GM23338 (cell line): Measurements from ENCODE around the gene RGS7. TPM values are rescaled to one million over a fixed set of nuclear protein-coding genes. Genes with fewer than 3 reads are reported as not detected.

Source experiments
- ATAC-seq: fragments of 200-7000 bp; cut with Tn5 transposase; 3 replicates; pipeline ENCODE4 v1.9.1; 2020
- DNase-seq: peaks from one replicate; pipeline ENCODE4 v3.0.0-alpha.2; 2015; ENCODE audit warnings: low spot score
- H2AFZ ChIP-seq: fragments of 200-600 bp; sonication (generic); 2 replicates; pipeline ENCODE4 v1.8.0; 2016; ENCODE audit warnings: antibody characterized with exemption, mild to moderate bottlenecking, moderate library complexity
- H3F3A ChIP-seq: fragments of 200-600 bp; sonication (generic); replicated peaks from 2 replicates; pipeline ENCODE4 v1.8.0; 2017; ENCODE audit warnings: antibody characterized with exemption, mixed run types, low read depth
- H3K27ac ChIP-seq: fragments of 200-600 bp; sonication (generic); 2 replicates; pipeline ENCODE4 v1.6.1; 2016; ENCODE audit warnings: low read depth
- H3K27me3 ChIP-seq: fragments of 200-600 bp; sonication (generic); 2 replicates; pipeline ENCODE4 v1.8.0; 2016; ENCODE audit warnings: mild to moderate bottlenecking, mixed run types, moderate library complexity; ENCODE audit not compliant: insufficient read depth
- H3K36me3 ChIP-seq: fragments of 200-600 bp; sonication (generic); 2 replicates; pipeline ENCODE4 v1.8.0; 2016; ENCODE audit warnings: mild to moderate bottlenecking; ENCODE audit not compliant: insufficient read depth
- H3K4me1 ChIP-seq: fragments of 200-600 bp; sonication (generic); 2 replicates; pipeline ENCODE4 v1.8.0; 2016; ENCODE audit warnings: mild to moderate bottlenecking, moderate library complexity; ENCODE audit not compliant: insufficient read depth
- H3K4me2 ChIP-seq: fragments of 200-600 bp; sonication (generic); 2 replicates; pipeline ENCODE4 v1.7.1; 2017; ENCODE audit warnings: mixed run types
- H3K4me3 ChIP-seq: fragments of 200-600 bp; sonication (generic); 2 replicates; pipeline ENCODE4 v1.6.1; 2016; ENCODE audit warnings: mixed run types
- H3K79me2 ChIP-seq: fragments of 200-600 bp; sonication (generic); replicated peaks from 2 replicates; pipeline ENCODE4 v1.8.0; 2017; ENCODE audit warnings: mild to moderate bottlenecking; ENCODE audit not compliant: insufficient read depth
- H3K9me2 ChIP-seq: fragments of 200-600 bp; sonication (generic); 2 replicates; pipeline ENCODE4 v1.8.0; 2017; ENCODE audit not compliant: insufficient read depth
- H4K20me1 ChIP-seq: fragments of 200-600 bp; sonication (generic); replicated peaks from 2 replicates; pipeline ENCODE4 v1.8.0; 2017; ENCODE audit warnings: mild to moderate bottlenecking; ENCODE audit not compliant: insufficient read depth
- H3K27ac Mint-ChIP-seq: 2 replicates; pipeline ENCODE4 v1.8.0; 2020; ENCODE audit warnings: inconsistent platforms, mild to moderate bottlenecking, moderate library complexity, mixed read lengths
- H3K27me3 Mint-ChIP-seq: 3 replicates; pipeline ENCODE4 v1.8.0; 2022; ENCODE audit warnings: low read depth, mild to moderate bottlenecking, moderate library complexity, mixed read lengths, inconsistent platforms; ENCODE audit not compliant: insufficient read depth, poor library complexity
- H3K36me3 Mint-ChIP-seq: 3 replicates; pipeline ENCODE4 v1.8.0; 2021; ENCODE audit warnings: low read depth, mild to moderate bottlenecking, inconsistent platforms, moderate library complexity, mixed read lengths
- H3K4me1 Mint-ChIP-seq: 3 replicates; pipeline ENCODE4 v1.8.0; 2020; ENCODE audit warnings: mild to moderate bottlenecking, inconsistent platforms, mixed read lengths
- H3K4me3 Mint-ChIP-seq: 3 replicates; pipeline ENCODE4 v1.8.0; 2021; ENCODE audit warnings: moderate library complexity, mild to moderate bottlenecking, inconsistent platforms, mixed read lengths
- H3K9me3 Mint-ChIP-seq: 3 replicates; pipeline ENCODE4 v1.8.0; 2020; ENCODE audit warnings: moderate library complexity, mild to moderate bottlenecking, inconsistent platforms, mixed read lengths
- EZH2 ChIP-seq: fragments of 200-600 bp; sonication (generic); IDR thresholded peaks from one replicate; pipeline ENCODE4 v1.8.0; 2017; ENCODE audit warnings: antibody characterized with exemption, mild to moderate bottlenecking, low read depth; ENCODE audit not compliant: unreplicated experiment
- EZH2phosphoT487 ChIP-seq: fragments of 200-600 bp; sonication (generic); IDR thresholded peaks from one replicate; pipeline ENCODE4 v1.8.1; 2018; ENCODE audit warnings: antibody characterized with exemption; ENCODE audit not compliant: unreplicated experiment
- ZNF114 ChIP-seq: fragments of 250-450 bp; sonication (Bioruptor Pico); IDR thresholded peaks from 2 replicates; pipeline ENCODE4 v1.5.0; 2020; ENCODE audit warnings: mild to moderate bottlenecking, moderate library complexity
- ZNF331 ChIP-seq: fragments of 250-450 bp; sonication (Bioruptor Pico); IDR thresholded peaks from 2 replicates; pipeline ENCODE4 v1.5.0; 2020; ENCODE audit warnings: low read depth, mild to moderate bottlenecking, moderate library complexity
- polyA plus RNA-seq: library from polyadenylated mRNA; unstranded; fragments of >200 nt; fragmentation: Nextera tagmentation; extraction: Ambion mirVana; gene quantifications from 2 replicates; pipeline ENCODE4 v1.2.1, GENCODE V29; 2016
- total RNA-seq: library from RNA; depleted of rRNA; stranded (reverse); fragments of >200 nt; shearing (Covaris generic); gene quantifications from 2 replicates; pipeline ENCODE4 v1.2.3, GENCODE V29; 2014
- TF ChIP-seq, protein P1 (sequence below): IDR thresholded peaks from 2 replicates; pipeline ENCODE4 v1.6.1; 2016; ENCODE audit warnings: antibody characterized with exemption
- TF ChIP-seq, protein P2 (sequence below): fragments of 250-450 bp; sonication (Bioruptor Pico); IDR thresholded peaks from 2 replicates; pipeline ENCODE4 v1.5.0; 2020; ENCODE audit warnings: mild to moderate bottlenecking, moderate library complexity
- TF ChIP-seq, protein P3 (sequence below), 2 experiments: fragments of 200-600 bp in 1 of 2; sonication (generic) in 1 of 2; conservative IDR thresholded peaks; 2 replicates each; pipeline versions ENCODE4 v1.5.1 to v1.6.1; 2016 to 2017; ENCODE audit warnings: antibody characterized with exemption in 2 of 2, low read depth in 2 of 2, mild to moderate bottlenecking in 2 of 2, moderate library complexity in 1 of 2
- TF ChIP-seq, protein P4 (sequence below): IDR thresholded peaks from one replicate; pipeline ENCODE4 v1.6.1; 2018; ENCODE audit warnings: antibody characterized with exemption; ENCODE audit not compliant: unreplicated experiment

The RGS7 gene
- total and polyA plus RNA-seq, 2 experiments from 2014 or later, result 2.0 to 2.2 TPM

DNA sequence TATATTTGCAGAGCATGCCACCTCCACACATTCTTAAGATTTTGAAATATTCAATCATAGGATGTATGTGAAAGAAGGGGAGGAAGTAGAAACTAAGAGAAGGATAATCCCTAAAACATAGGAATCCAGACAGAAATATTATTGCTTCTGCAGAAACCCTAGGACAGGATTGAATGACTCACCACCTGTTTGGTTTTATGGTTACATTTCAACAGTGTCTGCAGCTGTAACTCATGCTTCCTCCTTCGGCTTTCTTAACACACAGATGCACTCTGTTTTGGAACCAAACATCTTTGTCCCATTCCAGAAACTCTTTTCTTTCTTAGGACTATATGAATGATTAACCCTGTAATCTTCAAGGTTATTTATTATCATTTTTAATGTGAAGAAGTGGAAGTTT, 20.7 kb downstream of the RGS7 start (continued):
- no peak for TF ChIP-seq ZNF114 (CRISPR knock-in tag)

DNA sequence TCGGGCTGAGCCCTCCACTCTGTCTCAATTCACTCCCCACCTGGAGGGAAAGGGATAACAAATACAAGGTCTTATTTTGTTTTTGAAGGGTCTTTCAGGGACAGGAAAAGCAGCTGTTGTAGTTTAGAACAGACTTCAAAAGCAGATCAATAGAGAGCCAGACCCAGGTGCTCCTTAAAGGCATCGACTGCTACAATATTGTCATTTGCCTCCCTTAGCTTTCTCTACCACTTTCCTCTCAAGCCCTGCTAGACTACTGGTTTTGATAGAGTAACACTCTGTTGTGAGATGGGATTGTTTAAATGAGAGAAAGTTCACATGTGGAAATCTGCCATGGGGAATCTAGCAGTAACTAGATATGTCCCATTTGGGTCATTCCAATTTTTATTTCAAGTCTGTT, 24.0 kb downstream of the RGS7 start:
- H3K4me1 ChIP-seq, result no peaks in the 10 kb centered on the region
- H3K9me2 ChIP-seq, result no peaks in the 10 kb centered on the region
- no peaks in the 10 kb centered on the region for H3K79me2 ChIP-seq
- DNase-seq (no peak), ATAC-seq (no peak)
- H3K36me3 Mint-ChIP-seq, result no peaks in the 10 kb centered on the region
- no peak overlapping the region for H3K27ac Mint-ChIP-seq
- no peaks in the 10 kb centered on the region for H3K9me3 Mint-ChIP-seq
- no peaks in the 10 kb centered on the region for H3F3A ChIP-seq
- H3K4me1 Mint-ChIP-seq, result no peaks in the 10 kb centered on the region
- H3K4me3 ChIP-seq, result no peak overlapping the region
- H3K27me3 ChIP-seq, result no peaks in the 10 kb centered on the region
- no peaks in the 10 kb centered on the region for H3K27me3 Mint-ChIP-seq
- no peak overlapping the region for H3K4me2 ChIP-seq
- H3K27ac ChIP-seq, result no peak overlapping the region
- H4K20me1 ChIP-seq, result no peaks in the 10 kb centered on the region
- H3K36me3 ChIP-seq, result no peaks in the 10 kb centered on the region
- TF ChIP-seq EZH2phosphoT487, result no peak
- TF ChIP-seq, protein P1, sequence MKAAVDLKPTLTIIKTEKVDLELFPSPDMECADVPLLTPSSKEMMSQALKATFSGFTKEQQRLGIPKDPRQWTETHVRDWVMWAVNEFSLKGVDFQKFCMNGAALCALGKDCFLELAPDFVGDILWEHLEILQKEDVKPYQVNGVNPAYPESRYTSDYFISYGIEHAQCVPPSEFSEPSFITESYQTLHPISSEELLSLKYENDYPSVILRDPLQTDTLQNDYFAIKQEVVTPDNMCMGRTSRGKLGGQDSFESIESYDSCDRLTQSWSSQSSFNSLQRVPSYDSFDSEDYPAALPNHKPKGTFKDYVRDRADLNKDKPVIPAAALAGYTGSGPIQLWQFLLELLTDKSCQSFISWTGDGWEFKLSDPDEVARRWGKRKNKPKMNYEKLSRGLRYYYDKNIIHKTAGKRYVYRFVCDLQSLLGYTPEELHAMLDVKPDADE, result no peak
- no peak for TF ChIP-seq EZH2
- H3K4me3 Mint-ChIP-seq, result no peak overlapping the region
- H2AFZ ChIP-seq, result no peak overlapping the region

DNA sequence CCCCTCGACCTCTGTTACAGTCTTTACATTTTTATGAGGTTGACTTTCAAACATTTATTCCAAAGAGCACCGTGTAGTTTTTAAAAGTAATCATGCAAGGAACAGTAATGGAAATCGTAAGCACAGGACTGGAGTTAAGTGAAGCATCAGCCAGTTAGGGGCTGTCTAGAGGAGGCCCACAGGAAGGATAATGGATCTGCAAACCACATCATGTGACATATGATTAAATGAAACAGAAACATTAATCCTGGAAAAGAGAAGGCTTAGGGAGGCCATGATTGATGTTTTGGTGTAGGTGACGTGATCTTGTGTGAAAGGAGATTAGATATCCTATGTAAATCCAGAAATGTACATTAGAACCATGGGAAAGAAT, 25.0 kb downstream of the RGS7 start:
- Histone ChIP-seq H3K4me3 (no peak overlapping the region), H3K4me2 (no peak overlapping the region)
- no peaks in the 10 kb centered on the region for H3K36me3 Mint-ChIP-seq
- TF ChIP-seq, protein P2, sequence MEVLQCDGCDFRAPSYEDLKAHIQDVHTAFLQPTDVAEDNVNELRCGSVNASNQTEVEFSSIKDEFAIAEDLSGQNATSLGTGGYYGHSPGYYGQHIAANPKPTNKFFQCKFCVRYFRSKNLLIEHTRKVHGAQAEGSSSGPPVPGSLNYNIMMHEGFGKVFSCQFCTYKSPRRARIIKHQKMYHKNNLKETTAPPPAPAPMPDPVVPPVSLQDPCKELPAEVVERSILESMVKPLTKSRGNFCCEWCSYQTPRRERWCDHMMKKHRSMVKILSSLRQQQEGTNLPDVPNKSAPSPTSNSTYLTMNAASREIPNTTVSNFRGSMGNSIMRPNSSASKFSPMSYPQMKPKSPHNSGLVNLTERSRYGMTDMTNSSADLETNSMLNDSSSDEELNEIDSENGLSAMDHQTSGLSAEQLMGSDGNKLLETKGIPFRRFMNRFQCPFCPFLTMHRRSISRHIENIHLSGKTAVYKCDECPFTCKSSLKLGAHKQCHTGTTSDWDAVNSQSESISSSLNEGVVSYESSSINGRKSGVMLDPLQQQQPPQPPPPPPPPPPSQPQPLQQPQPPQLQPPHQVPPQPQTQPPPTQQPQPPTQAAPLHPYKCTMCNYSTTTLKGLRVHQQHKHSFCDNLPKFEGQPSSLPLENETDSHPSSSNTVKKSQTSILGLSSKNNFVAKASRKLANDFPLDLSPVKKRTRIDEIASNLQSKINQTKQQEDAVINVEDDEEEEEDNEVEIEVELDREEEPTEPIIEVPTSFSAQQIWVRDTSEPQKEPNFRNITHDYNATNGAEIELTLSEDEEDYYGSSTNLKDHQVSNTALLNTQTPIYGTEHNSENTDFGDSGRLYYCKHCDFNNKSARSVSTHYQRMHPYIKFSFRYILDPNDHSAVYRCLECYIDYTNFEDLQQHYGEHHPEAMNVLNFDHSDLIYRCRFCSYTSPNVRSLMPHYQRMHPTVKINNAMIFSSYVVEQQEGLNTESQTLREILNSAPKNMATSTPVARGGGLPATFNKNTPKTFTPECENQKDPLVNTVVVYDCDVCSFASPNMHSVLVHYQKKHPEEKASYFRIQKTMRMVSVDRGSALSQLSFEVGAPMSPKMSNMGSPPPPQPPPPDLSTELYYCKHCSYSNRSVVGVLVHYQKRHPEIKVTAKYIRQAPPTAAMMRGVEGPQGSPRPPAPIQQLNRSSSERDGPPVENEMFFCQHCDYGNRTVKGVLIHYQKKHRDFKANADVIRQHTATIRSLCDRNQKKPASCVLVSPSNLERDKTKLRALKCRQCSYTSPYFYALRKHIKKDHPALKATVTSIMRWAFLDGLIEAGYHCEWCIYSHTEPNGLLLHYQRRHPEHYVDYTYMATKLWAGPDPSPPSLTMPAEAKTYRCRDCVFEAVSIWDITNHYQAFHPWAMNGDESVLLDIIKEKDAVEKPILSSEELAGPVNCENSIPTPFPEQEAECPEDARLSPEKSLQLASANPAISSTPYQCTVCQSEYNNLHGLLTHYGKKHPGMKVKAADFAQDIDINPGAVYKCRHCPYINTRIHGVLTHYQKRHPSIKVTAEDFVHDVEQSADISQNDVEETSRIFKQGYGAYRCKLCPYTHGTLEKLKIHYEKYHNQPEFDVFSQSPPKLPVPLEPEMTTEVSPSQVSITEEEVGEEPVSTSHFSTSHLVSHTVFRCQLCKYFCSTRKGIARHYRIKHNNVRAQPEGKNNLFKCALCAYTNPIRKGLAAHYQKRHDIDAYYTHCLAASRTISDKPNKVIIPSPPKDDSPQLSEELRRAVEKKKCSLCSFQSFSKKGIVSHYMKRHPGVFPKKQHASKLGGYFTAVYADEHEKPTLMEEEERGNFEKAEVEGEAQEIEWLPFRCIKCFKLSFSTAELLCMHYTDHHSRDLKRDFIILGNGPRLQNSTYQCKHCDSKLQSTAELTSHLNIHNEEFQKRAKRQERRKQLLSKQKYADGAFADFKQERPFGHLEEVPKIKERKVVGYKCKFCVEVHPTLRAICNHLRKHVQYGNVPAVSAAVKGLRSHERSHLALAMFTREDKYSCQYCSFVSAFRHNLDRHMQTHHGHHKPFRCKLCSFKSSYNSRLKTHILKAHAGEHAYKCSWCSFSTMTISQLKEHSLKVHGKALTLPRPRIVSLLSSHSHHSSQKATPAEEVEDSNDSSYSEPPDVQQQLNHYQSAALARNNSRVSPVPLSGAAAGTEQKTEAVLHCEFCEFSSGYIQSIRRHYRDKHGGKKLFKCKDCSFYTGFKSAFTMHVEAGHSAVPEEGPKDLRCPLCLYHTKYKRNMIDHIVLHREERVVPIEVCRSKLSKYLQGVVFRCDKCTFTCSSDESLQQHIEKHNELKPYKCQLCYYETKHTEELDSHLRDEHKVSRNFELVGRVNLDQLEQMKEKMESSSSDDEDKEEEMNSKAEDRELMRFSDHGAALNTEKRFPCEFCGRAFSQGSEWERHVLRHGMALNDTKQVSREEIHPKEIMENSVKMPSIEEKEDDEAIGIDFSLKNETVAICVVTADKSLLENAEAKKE (CRISPR knock-in tag), result no peak
- TF ChIP-seq ZNF114 (CRISPR knock-in tag) (no peak), ZNF331 (CRISPR knock-in tag) (no peak), EZH2 (no peak)
- TF ChIP-seq, protein P3, sequence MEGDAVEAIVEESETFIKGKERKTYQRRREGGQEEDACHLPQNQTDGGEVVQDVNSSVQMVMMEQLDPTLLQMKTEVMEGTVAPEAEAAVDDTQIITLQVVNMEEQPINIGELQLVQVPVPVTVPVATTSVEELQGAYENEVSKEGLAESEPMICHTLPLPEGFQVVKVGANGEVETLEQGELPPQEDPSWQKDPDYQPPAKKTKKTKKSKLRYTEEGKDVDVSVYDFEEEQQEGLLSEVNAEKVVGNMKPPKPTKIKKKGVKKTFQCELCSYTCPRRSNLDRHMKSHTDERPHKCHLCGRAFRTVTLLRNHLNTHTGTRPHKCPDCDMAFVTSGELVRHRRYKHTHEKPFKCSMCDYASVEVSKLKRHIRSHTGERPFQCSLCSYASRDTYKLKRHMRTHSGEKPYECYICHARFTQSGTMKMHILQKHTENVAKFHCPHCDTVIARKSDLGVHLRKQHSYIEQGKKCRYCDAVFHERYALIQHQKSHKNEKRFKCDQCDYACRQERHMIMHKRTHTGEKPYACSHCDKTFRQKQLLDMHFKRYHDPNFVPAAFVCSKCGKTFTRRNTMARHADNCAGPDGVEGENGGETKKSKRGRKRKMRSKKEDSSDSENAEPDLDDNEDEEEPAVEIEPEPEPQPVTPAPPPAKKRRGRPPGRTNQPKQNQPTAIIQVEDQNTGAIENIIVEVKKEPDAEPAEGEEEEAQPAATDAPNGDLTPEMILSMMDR (conservative IDR thresholded peaks at IDR 0.05; ENCODE audit: low read depth in 2 of 2), result no peak
- TF ChIP-seq, protein P4, sequence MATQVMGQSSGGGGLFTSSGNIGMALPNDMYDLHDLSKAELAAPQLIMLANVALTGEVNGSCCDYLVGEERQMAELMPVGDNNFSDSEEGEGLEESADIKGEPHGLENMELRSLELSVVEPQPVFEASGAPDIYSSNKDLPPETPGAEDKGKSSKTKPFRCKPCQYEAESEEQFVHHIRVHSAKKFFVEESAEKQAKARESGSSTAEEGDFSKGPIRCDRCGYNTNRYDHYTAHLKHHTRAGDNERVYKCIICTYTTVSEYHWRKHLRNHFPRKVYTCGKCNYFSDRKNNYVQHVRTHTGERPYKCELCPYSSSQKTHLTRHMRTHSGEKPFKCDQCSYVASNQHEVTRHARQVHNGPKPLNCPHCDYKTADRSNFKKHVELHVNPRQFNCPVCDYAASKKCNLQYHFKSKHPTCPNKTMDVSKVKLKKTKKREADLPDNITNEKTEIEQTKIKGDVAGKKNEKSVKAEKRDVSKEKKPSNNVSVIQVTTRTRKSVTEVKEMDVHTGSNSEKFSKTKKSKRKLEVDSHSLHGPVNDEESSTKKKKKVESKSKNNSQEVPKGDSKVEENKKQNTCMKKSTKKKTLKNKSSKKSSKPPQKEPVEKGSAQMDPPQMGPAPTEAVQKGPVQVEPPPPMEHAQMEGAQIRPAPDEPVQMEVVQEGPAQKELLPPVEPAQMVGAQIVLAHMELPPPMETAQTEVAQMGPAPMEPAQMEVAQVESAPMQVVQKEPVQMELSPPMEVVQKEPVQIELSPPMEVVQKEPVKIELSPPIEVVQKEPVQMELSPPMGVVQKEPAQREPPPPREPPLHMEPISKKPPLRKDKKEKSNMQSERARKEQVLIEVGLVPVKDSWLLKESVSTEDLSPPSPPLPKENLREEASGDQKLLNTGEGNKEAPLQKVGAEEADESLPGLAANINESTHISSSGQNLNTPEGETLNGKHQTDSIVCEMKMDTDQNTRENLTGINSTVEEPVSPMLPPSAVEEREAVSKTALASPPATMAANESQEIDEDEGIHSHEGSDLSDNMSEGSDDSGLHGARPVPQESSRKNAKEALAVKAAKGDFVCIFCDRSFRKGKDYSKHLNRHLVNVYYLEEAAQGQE, result no peak

More for the DNA sequence above, 25.0 kb downstream of the RGS7 start:
- H3K36me3 ChIP-seq, result no peaks in the 10 kb centered on the region
- no peaks in the 10 kb centered on the region for H4K20me1 ChIP-seq
- H3K9me2 ChIP-seq, result no peaks in the 10 kb centered on the region
- no peaks in the 10 kb centered on the region for H3K4me1 Mint-ChIP-seq
- H3K27me3 Mint-ChIP-seq, result no peaks in the 10 kb centered on the region
- no peaks in the 10 kb centered on the region for H3K79me2 ChIP-seq
- no peak overlapping the region for H3K27ac Mint-ChIP-seq
- ATAC-seq, result no peak
- H3K27ac ChIP-seq, result no peak overlapping the region
- no peaks in the 10 kb centered on the region for H3K27me3 ChIP-seq
- no peaks in the 10 kb centered on the region for H3F3A ChIP-seq
- DNase-seq, result no peak
- no peaks in the 10 kb centered on the region for H3K4me1 ChIP-seq
- no peaks in the 10 kb centered on the region for H3K9me3 Mint-ChIP-seq
- H2AFZ ChIP-seq, result no peak overlapping the region
- H3K4me3 Mint-ChIP-seq, result no peak overlapping the region
